Lower leg skin (tissue), 4 donors: Measurements from ENCODE around the gene SLC17A9. TPM values are rescaled to one million over a fixed set of nuclear protein-coding genes. Genes with fewer than 3 reads are reported as not detected.

Experiments used
- DNase-seq, 2 donors: peaks; one replicate each; pipeline ENCODE4 v3.0.0-alpha.2; 2019; ENCODE audit warnings: low spot score in 2 of 2
- H3K4me3 ChIP-seq: fragments of 200-600 bp; sonication (generic); 2 replicates; pipeline ENCODE4 v1.5.1; 2017; ENCODE audit warnings: mild to moderate bottlenecking, low read depth; ENCODE audit not compliant: poor library complexity, severe bottlenecking
- POLR2A ChIP-seq, 2 donors: fragments of 450-650 bp; IDR thresholded peaks; one replicate each; pipeline ENCODE4 v1.6.1; 2016 to 2017; ENCODE audit warnings: antibody characterized with exemption in 2 of 2, mild to moderate bottlenecking in 1 of 2, moderate library complexity in 1 of 2
- WGBS, 2 donors: methylation state at CpG; one replicate each; pipeline ENCODE4 v1.1.5; 2018; 5-methylcytosine and 5-hydroxymethylcytosine counted together
- intact Hi-C: fragments of 100-400 bp; cut with DNase I; formaldehyde crosslinking; loops from one replicate; pipeline ENCODE4 v1.15.0; 2023; ENCODE audit warnings: low total_unique reads
- total RNA-seq, 4 donors: library from RNA; depleted of rRNA; stranded (reverse); fragments of >200 nt; gene quantifications; one replicate each; pipeline ENCODE4 v1.1.0, GENCODE V29; 2016
- TF ChIP-seq, protein P1 (sequence below), 3 donors: fragments of 450-650 bp; IDR thresholded peaks; one replicate each; pipeline ENCODE4 v1.5.1; 2016; ENCODE audit warnings: antibody characterized with exemption in 3 of 3, mild to moderate bottlenecking in 3 of 3, moderate library complexity in 2 of 3

Gene SLC17A9
- total RNA-seq, 4 donors from 2014 or later, result 0.46 to 1.1 (median 0.73) TPM

DNA sequence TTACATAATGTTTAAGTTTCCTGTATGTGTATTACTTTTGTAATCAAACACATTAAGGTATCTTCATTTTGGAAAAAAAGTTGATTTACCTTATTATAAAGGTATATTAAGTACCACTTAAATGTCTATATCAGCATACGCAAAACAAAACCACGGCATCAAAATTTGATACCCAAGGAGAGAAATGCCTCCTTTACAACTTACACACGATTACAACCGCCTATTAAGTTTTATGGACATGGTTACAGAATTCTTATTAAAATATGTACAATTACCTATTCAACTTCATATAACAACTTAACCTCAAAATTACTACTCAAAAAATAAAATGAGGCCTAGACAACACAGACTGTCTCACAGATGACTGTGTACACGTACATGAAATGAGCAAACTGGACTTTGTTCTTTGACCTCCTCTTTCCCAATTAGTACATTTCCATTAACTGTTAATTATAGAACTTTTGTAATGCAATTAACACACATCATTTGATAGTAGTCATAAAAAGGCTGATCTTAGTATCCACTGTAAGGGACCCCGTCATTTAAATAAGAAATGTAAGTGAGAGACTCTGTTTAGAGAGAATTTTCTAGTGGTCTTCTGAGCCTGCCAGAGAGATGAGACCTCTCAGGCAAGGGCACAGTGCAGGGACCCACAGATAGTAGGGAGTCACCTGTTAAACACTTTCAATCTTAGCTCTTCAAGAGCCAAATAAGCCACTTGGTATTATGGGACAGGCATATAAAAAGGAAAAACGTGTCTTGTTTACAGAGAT is 28.7 kb upstream of the SLC17A9 start:
- no peak overlapping the region for H3K4me3 ChIP-seq
- TF ChIP-seq, protein P1, sequence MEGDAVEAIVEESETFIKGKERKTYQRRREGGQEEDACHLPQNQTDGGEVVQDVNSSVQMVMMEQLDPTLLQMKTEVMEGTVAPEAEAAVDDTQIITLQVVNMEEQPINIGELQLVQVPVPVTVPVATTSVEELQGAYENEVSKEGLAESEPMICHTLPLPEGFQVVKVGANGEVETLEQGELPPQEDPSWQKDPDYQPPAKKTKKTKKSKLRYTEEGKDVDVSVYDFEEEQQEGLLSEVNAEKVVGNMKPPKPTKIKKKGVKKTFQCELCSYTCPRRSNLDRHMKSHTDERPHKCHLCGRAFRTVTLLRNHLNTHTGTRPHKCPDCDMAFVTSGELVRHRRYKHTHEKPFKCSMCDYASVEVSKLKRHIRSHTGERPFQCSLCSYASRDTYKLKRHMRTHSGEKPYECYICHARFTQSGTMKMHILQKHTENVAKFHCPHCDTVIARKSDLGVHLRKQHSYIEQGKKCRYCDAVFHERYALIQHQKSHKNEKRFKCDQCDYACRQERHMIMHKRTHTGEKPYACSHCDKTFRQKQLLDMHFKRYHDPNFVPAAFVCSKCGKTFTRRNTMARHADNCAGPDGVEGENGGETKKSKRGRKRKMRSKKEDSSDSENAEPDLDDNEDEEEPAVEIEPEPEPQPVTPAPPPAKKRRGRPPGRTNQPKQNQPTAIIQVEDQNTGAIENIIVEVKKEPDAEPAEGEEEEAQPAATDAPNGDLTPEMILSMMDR (IDR thresholded peaks at IDR 0.05), result no peak
- TF ChIP-seq POLR2A (IDR thresholded peaks at IDR 0.05), result no peak
- WGBS, 2 donors, result 30 to 31% methylated on average over 7 of the region's 7 CpGs
- no peak for DNase-seq
- intact Hi-C loops, result no loop called here

DNA sequence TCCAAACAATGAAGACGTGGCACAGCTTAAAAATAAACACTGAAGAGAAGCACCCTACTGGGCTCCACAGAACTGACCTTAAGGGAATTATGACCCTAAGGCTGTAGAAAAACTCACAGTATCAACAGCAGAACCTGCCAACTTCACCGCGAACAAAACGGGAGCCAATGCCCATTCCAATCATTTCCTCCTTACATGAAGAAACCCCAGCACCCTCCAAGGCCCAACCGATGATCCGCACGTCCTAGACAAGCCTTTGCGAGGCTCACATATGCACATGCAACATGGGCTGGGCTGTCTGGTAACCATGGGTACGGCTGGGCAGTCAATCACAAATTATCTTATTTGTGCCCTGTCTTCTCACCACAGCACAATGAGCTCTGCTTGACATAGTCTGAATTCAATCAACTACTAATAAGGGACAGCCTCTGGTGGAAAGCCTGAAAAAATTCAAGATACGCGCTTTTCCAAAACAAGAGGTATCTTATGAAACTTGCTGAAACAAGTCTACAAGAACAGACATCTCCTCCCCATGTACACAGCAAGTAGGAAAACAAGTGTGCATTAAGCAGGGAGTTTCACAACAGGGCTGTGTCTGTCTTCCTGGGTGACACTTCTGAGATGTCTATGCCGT is 27.9 kb upstream of the SLC17A9 start:
- peak in 1 of 2 donors; percentile 48 for DNase-seq
- 14% methylated on average over 12 of the region's 12 CpGs for WGBS, 2 donors
- intact Hi-C loops, result no loop called here
- no peak overlapping the region for H3K4me3 ChIP-seq
- TF ChIP-seq POLR2A (IDR thresholded peaks at IDR 0.05), result no peak
- TF ChIP-seq, protein P1 (IDR thresholded peaks at IDR 0.05), result no peak

DNA sequence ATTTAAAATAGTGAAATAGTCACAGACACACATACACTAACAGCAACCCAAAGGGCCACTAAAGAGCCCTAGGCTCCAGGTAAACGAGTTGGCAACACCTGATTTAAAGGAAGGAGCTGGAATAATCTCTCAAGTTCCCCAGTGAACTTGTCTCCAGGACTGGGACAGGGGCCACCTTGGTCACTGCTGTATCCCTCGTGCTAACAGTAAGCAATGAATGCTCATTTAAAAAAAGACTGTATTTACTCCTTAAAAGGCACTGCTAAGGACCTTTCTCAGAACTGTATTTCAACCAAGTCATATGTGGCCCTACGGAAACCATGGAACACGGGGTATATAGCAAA is 27.5 kb upstream of the SLC17A9 start:
- WGBS, 2 donors, result 1 to 2% methylated on average over 4 of the region's 4 CpGs
- intact Hi-C loops, result no loop called here
- TF ChIP-seq, protein P1 (IDR thresholded peaks at IDR 0.05), result no peak
- TF ChIP-seq POLR2A (IDR thresholded peaks at IDR 0.05), result no peak
- no peak for DNase-seq
- H3K4me3 ChIP-seq, result peak overlapping the region; percentile 94

DNA sequence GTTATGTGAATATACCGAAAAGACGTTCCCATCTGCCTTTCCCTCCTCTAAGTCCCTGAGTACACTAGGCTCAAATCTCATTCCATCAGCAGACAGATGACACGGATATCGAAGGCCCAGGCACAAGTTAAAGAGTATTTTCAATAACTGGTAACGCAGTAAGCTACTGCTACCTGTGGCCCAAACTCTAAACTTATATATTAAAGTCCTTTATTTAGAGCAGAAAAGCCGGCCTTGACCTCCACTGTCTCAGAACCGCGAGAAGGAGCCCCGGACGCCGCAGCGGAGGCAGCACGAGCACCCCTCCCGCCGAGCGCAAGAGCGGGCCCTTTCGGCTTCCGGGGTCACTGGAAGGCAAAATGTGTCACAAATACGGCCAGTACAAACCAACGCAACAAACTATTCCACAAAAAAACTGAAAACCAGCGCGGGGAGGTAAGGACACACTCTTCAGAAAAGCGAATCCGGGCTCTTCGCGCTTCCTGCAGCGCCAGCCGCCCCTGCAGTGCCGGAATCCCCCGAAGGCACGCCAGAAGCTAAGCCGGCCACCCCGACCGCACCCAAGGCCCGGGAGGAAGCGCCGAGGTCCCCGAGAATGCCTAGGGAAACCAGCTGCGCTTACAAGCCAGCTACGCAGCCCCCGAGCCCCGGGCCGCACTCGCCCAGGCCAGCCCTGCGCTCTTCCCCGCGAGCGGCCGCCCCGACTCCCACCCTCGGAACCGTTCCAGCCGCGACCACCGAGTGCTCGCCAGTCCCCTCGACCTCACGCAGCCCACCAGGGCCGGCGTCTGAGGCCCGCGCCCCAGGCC is 26.9 kb upstream of the SLC17A9 start:
- H3K4me3 ChIP-seq, result peak overlapping the region; percentile 94
- no peak for DNase-seq
- intact Hi-C loops, result no loop called here
- TF ChIP-seq, protein P1 (IDR thresholded peaks at IDR 0.05), result no peak
- TF ChIP-seq POLR2A (IDR thresholded peaks at IDR 0.05), result no peak
- 0 to 1% methylated on average over 43 to 63 of the region's 63 CpGs for WGBS, 2 donors

DNA sequence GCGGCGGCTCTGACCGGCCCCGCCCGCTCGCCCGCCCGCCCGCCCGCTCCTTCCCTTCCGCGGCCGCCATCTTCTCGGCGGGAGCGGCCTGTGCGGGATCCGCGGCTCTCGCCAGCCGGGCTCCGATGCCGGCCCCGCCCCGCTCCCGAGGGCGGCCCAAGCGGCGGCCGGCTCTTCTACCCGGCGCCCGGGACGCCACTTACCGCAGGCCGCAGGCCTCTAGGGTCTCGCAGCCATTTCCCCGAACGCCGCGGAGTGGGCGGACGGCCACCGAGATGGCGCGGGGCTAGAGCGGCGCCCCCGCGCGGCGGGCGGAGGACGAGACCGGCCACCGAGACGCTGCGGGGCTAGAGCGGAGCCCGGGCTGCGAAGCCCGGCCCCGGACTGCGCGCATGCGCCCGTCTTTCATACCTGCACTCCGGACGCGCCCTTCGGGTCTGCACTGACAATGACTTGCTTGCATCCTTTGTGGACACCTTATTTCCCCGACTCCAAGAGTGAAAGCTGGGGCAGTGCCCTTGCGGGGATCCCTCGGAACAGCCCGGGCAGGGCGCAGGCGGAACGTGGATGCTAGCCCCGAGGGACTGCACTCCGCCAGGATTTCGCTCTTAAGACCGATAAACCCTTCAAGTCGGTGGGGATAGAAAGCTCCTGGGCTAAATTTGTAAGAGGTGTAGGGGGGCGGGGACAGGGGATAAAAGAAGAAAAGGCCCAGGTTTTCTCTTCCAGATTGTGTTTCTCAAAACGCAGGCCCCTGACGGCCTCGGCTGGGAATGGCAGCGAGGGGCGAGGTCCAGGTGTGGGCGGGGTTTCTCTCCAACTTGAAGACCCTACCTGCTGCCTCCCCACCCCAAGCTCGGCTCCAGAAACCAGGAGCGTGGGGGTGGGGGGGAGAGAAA is 26.0 kb upstream of the SLC17A9 start, which contains the start of gene DIDO1:
DIDO1 (minus strand) TSS at position 277 of the 899 bp plus-strand sequence.
- intact Hi-C loops, result no loop called here
- TF ChIP-seq, protein P1 (IDR thresholded peaks at IDR 0.05), result peak in 1 of 3 donors; percentile 29
- TF ChIP-seq POLR2A (IDR thresholded peaks at IDR 0.05), result peak in 1 of 2 donors; percentile 67
- H3K4me3 ChIP-seq, result peak within 1 kb of the TSS; percentile 94
- WGBS, 2 donors, result 3 to 4% methylated on average over 34 to 61 of the region's 92 CpGs
- DNase-seq, result peak; percentile 80 to 97
